CD8-positive, alpha-beta memory T cell (primary cell): ENCODE data around the gene CA12. TPM values are rescaled to one million over a fixed set of nuclear protein-coding genes. Genes with fewer than 3 reads are reported as not detected.
"Not testable (repeated sequence)": the region's sequence is repeated elsewhere in the genome, so short reads cannot be mapped to it uniquely, and the experiment has no call there.

Source experiments
- CTCF ChIA-PET: fragments of 350-600 bp; sonication (Branson Sonifier 250); formaldehyde crosslinking; loops from one replicate; lab custom pipeline; 2021; ENCODE audit warnings: antibody characterized with exemption; lab: Charles Lee
- POLR2A ChIA-PET: fragments of 350-600 bp; sonication (Branson Sonifier 250); formaldehyde crosslinking; loops from one replicate; lab custom pipeline; 2021; ENCODE audit warnings: antibody characterized with exemption; lab: Charles Lee
- DNase-seq, 5 donors: peaks; one replicate each; pipeline versions ENCODE4 v3.0.0 to v3.0.0-alpha.2; 2020 to 2022; ENCODE audit warnings: mixed read lengths in 1 of 5
- H3K27ac ChIP-seq: one replicate; pipeline ENCODE4 v1.7.0; 2013; ENCODE audit warnings: low read depth, mild to moderate bottlenecking, low read length, moderate library complexity
- H3K27me3 ChIP-seq: 2 replicates; pipeline ENCODE4 v1.7.0; 2013; ENCODE audit warnings: low read length, mild to moderate bottlenecking; ENCODE audit not compliant: insufficient read depth, poor library complexity, severe bottlenecking
- H3K36me3 ChIP-seq: 2 replicates; pipeline ENCODE4 v1.7.0; 2013; ENCODE audit warnings: mild to moderate bottlenecking, low read length, moderate library complexity; ENCODE audit not compliant: insufficient read depth
- H3K4me1 ChIP-seq: 2 replicates; pipeline ENCODE4 v1.7.0; 2013; ENCODE audit warnings: mild to moderate bottlenecking, low read length, moderate library complexity; ENCODE audit not compliant: insufficient read depth
- H3K4me3 ChIP-seq: 2 replicates; pipeline ENCODE4 v1.7.0; 2013; ENCODE audit warnings: mild to moderate bottlenecking, low read length
- H3K9me3 ChIP-seq: 2 replicates; pipeline ENCODE4 v1.7.0; 2013; ENCODE audit warnings: mild to moderate bottlenecking, low read length
- H3K27ac Mint-ChIP-seq, 8 donors: one replicate each; pipeline ENCODE4 v1.8.0; 2020 to 2021; ENCODE audit warnings: mixed read lengths in 8 of 8, mild to moderate bottlenecking in 6 of 8, inconsistent platforms in 3 of 8, moderate library complexity in 3 of 8
- H3K27me3 Mint-ChIP-seq, 2 donors: one replicate each; pipeline ENCODE4 v1.8.0; 2020 to 2021; ENCODE audit warnings: mixed read lengths in 2 of 2, mild to moderate bottlenecking in 1 of 2, moderate library complexity in 1 of 2
- H3K36me3 Mint-ChIP-seq, 3 donors: one replicate each; pipeline ENCODE4 v1.8.0; 2020 to 2021; ENCODE audit warnings: mixed read lengths in 3 of 3, inconsistent platforms in 1 of 3, mild to moderate bottlenecking in 1 of 3
- H3K4me1 Mint-ChIP-seq, 3 donors: one replicate each; pipeline ENCODE4 v1.8.0; 2020 to 2021; ENCODE audit warnings: mixed read lengths in 3 of 3, inconsistent platforms in 1 of 3, mild to moderate bottlenecking in 1 of 3
- H3K4me3 Mint-ChIP-seq, 7 donors: one replicate each; pipeline ENCODE4 v1.8.0; 2020 to 2021; ENCODE audit warnings: mixed read lengths in 7 of 7, mild to moderate bottlenecking in 6 of 7, moderate library complexity in 4 of 7, inconsistent platforms in 2 of 7
- H3K9me3 Mint-ChIP-seq, 5 donors: one replicate each; pipeline ENCODE4 v1.8.0; 2020 to 2022; ENCODE audit warnings: mixed read lengths in 5 of 5, mild to moderate bottlenecking in 3 of 5, moderate library complexity in 2 of 5, inconsistent platforms in 1 of 5
- polyA plus RNA-seq: library from polyadenylated mRNA; unstranded; fragments of 300-500 nt; fragmentation: Illumina TruSeq; gene quantifications from one replicate; pipeline ENCODE4 v1.2.3, GENCODE V29; 2021
- total RNA-seq, 2 experiments: library from RNA; stranded (reverse); gene quantifications; one replicate each; pipeline ENCODE4 v1.2.3, GENCODE V29; 2021

The CA12 gene
- total and polyA plus RNA-seq, 3 experiments from 2014 or later, result 0.08 TPM; not detected in 2

DNA sequence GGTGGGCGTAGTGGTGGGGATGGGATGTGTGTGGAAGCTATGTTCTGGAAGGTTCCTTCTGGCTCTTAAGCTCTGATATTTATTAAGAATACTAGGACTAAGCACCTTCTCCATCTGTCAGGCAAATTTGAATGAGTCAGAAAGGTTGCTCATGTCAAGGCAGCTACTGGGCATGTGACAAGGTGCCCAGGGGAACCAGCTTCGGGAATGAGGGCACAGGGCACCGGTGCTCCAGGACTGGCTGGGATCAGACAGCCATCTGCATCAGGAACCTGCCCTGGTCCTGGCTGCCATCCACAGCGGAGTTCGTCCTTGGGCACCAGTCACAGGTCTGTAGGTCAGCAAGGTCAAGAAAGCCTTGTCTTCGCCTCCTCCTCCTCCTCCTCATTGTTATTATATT lies 32.5 kb downstream of the CA12 start:
- no peak overlapping the region for H3K4me3 Mint-ChIP-seq
- ChIA-PET POLR2A (no interaction called here), CTCF (interaction anchor here (1.0 kb wide), 1 partner anchor 9 kb away, joined by 4 read pairs; no protein-coding TSS in a partner anchor)
- Histone ChIP-seq H3K4me1 (no peaks in the 10 kb centered on the region), H3K27me3 (no peaks in the 10 kb centered on the region), H3K36me3 (no peaks in the 10 kb centered on the region), H3K9me3 (no peaks in the 10 kb centered on the region), H3K27ac (no peak overlapping the region), H3K4me3 (no peak overlapping the region)
- H3K4me1 Mint-ChIP-seq, result no peaks in the 10 kb centered on the region
- H3K27ac Mint-ChIP-seq, result no peak overlapping the region
- no peaks in the 10 kb centered on the region for H3K9me3 Mint-ChIP-seq
- H3K36me3 Mint-ChIP-seq, result no peaks in the 10 kb centered on the region
- H3K27me3 Mint-ChIP-seq, result peaks cover 9 to 23% of the 10 kb centered on the region in 2 donors
- no peak for DNase-seq

DNA sequence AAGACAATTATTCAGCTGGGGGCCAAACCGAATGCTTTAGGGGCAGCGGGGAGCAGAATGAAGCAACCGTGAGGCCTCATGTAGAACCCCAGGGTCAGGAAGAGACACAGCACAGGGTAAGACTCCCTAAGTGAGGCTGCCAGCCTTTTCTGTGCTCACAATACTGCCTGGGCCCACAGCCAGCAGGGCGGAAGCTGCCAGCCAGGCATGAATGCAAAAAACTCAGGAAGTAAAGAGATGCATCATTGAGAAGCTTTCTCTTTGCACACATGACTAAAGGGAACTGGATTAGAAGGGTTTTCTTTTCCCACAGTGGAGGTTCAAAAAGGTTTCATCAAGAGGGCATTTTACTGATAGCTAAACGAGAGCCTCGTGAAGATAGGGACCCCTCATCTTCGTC lies 33.3 kb downstream of the CA12 start:
- CTCF ChIA-PET, result interaction anchor here (1.0 kb wide), 1 partner anchor 8 kb away, joined by 4 read pairs; no protein-coding TSS in a partner anchor
- H3K27me3 Mint-ChIP-seq, result peaks cover 11 to 24% of the 10 kb centered on the region in 2 donors
- DNase-seq, result no peak
- Histone ChIP-seq H3K4me3 (no peak overlapping the region), H3K4me1 (no peaks in the 10 kb centered on the region), H3K36me3 (no peaks in the 10 kb centered on the region), H3K27ac (no peak overlapping the region), H3K27me3 (no peaks in the 10 kb centered on the region), H3K9me3 (no peaks in the 10 kb centered on the region)
- H3K4me1 Mint-ChIP-seq, result no peaks in the 10 kb centered on the region
- no peaks in the 10 kb centered on the region for H3K36me3 Mint-ChIP-seq
- POLR2A ChIA-PET, result no interaction called here
- H3K4me3 Mint-ChIP-seq, result no peak overlapping the region
- H3K9me3 Mint-ChIP-seq, result no peaks in the 10 kb centered on the region
- H3K27ac Mint-ChIP-seq, result no peak overlapping the region

DNA sequence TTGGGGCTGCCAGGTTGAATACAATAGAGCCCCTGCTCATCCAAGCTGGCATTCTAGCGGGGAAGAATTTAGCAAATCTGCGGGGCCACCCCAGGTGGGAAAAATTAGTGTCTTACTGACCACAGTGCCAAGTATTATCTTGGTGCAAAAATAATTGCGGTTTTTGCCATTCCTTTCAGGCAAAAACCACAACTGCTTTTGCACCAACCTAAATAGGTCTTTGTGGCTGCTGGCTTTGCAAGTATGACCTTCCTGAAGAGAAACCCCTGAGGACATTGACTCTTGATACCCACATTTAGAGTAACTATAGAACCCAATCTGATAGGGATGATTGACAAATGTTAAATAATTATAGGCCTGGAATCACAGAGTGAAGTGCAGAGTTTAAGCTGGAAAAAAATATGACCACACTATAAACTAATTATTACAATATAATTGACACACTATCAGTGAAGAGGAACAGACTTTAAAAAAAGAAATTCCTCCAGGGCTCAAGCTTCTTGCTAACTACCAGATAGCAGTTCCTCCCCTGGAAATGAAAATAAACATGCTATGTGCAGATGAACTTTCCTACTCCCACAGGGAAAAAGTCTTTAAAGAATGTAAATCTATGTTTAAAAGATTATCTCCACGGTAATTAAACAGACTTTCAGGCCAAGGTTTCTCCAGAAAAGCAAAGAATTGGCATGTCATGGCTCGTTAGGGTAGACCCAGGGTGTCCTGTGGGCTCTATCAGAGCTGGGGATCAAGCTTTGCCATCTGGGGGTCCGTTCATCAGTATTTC lies 34.4 kb downstream of the CA12 start:
- Histone ChIP-seq H3K27ac (no peak overlapping the region), H3K36me3 (no peaks in the 10 kb centered on the region), H3K4me3 (no peak overlapping the region), H3K4me1 (no peaks in the 10 kb centered on the region), H3K9me3 (no peaks in the 10 kb centered on the region), H3K27me3 (no peaks in the 10 kb centered on the region)
- CTCF ChIA-PET, result no interaction called here
- Mint-ChIP-seq H3K9me3 (no peaks in the 10 kb centered on the region), H3K27ac (peak overlapping the region in 1 of 8 donors; percentile 44), H3K4me1 (no peaks in the 10 kb centered on the region), H3K27me3 (peaks cover 11 to 24% of the 10 kb centered on the region in 2 donors), H3K36me3 (no peaks in the 10 kb centered on the region), H3K4me3 (no peak overlapping the region)
- no peak for DNase-seq
- POLR2A ChIA-PET, result no interaction called here

DNA sequence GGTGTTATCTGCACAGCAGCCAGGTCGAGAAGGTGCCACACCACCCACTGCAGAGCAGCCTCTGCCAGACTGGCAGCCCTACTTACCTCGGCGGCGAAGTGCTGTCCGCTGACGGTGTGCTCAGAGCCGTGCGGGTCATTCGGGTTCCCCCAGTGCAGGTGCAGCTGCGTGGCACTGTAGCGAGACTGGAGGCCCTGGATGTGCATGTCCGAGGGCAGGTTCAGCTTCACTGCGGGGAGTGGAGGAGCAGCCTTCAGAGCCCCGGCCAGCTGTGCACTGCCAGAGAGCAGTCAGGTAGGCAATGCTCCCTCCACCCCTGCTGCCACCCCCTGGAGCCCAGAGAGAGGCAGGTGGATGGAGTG lies 36.3 kb downstream of the CA12 start:
- POLR2A ChIA-PET, result no interaction called here
- DNase-seq, result no peak
- Histone ChIP-seq H3K4me3 (no peak overlapping the region), H3K27me3 (no peaks in the 10 kb centered on the region), H3K27ac (no peak overlapping the region), H3K9me3 (no peaks in the 10 kb centered on the region), H3K36me3 (no peaks in the 10 kb centered on the region), H3K4me1 (no peaks in the 10 kb centered on the region)
- Mint-ChIP-seq H3K4me1 (no peaks in the 10 kb centered on the region), H3K9me3 (no peaks in the 10 kb centered on the region), H3K4me3 (no peak overlapping the region), H3K27ac (no peak overlapping the region), H3K27me3 (peaks cover 9 to 37% of the 10 kb centered on the region in 2 donors), H3K36me3 (no peaks in the 10 kb centered on the region)
- CTCF ChIA-PET, result no interaction called here

DNA sequence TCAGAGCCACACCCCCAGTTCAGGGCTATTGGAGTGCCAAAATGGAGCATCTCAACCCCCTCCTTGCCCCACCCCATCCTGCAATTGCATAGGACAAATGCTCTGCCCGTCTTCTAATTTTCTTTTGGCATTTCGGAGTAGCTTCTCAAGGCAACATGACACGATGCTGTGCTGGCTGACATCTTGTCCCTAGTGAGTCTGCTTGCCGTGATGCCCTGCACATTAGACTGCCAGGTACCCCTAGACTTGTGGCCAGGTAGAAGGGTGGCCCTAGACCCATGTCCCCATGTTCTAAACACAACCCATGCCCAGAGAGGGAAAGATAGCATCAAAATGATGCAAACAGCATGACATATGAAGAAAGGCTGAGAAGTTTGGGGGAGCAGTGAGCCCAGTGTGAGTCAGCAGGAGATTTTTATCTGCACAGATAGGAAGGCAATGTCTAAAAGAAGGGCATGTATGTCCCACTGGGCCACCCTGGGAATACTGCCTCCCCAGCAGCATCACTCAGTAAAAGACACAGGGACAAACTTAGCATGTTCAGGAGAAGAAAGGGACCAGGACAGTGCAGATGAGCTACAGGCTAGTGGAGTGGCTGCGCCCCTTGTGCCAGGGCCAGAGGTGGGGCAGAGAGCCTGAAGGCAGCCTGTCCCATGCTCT lies 36.8 kb downstream of the CA12 start:
- Mint-ChIP-seq H3K36me3 (no peaks in the 10 kb centered on the region), H3K9me3 (no peaks in the 10 kb centered on the region), H3K4me3 (no peak overlapping the region), H3K27me3 (peaks cover 12 to 42% of the 10 kb centered on the region in 2 donors), H3K27ac (no peak overlapping the region), H3K4me1 (no peaks in the 10 kb centered on the region)
- ChIA-PET CTCF (no interaction called here), POLR2A (no interaction called here)
- Histone ChIP-seq H3K9me3 (no peaks in the 10 kb centered on the region), H3K36me3 (no peaks in the 10 kb centered on the region), H3K27ac (peak overlapping the region; percentile 16), H3K27me3 (no peaks in the 10 kb centered on the region), H3K4me3 (no peak overlapping the region), H3K4me1 (no peaks in the 10 kb centered on the region)
- DNase-seq, result no peak

DNA sequence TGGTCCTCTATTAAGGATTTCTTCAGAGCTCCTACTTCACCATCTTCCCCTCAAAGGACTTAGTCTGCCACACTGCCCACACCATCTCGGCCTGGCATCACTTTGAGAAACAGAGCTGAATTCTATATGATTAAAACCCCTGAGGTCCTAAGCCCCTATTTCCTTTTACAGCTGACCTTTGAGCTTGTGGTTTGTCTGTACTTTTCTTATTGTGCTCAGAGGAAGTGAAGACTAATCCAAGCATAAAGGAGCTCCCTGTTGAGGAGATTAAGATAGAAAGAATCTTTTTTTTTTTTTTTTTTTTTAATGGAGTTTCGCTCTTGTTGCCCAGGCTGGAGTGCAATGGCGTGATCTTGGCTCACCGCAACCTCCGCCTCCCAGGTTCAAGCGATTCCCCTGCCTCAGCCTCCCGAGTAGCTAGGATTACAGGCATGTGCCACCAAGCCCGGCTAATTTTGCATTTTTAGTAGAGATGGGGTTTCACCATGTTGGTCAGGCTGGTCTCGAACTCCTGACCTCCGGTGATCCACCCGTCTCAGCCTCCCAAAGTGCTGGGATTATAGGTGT lies 38.6 kb downstream of the CA12 start:
- POLR2A ChIA-PET, result interaction anchor here (0.6 kb wide), 1 partner anchor 806 kb away, joined by 9 read pairs; no protein-coding TSS in a partner anchor
- H3K36me3 ChIP-seq, CTCF ChIA-PET, H3K9me3 ChIP-seq, H3K4me1 ChIP-seq, H3K9me3 Mint-ChIP-seq, H3K27ac ChIP-seq, DNase-seq, H3K27me3 ChIP-seq, H3K4me1 Mint-ChIP-seq, H3K27ac Mint-ChIP-seq, H3K4me3 ChIP-seq, H3K36me3 Mint-ChIP-seq, H3K4me3 Mint-ChIP-seq: not testable (repeated sequence)
- peaks cover 12 to 46% of the 10 kb centered on the region in 2 donors for H3K27me3 Mint-ChIP-seq

DNA sequence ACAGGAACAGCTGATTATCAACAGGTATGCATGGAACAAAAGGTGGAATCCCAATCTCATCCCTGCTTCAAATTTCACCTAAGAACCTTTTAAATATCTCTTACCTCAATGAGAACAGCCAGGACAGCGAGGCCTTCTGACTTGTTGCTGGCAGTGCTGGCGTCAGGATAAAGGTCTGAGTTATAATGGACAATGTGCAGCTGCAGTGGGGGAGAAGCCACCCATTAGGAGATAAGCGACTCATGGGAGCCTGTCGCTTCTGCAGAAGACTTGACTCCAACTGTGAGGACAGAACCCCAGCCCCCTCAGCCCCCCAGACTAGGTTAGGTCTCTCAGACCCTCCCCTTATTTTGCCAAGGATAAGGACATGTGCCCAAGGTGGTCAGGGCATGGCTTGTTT lies 39.7 kb downstream of the CA12 start:
- no peaks in the 10 kb centered on the region for H3K36me3 ChIP-seq
- POLR2A ChIA-PET, result no interaction called here
- Mint-ChIP-seq H3K4me3 (no peak overlapping the region), H3K27me3 (peaks cover 12 to 37% of the 10 kb centered on the region in 2 donors), H3K36me3 (no peaks in the 10 kb centered on the region), H3K4me1 (no peaks in the 10 kb centered on the region), H3K9me3 (no peaks in the 10 kb centered on the region), H3K27ac (no peak overlapping the region)
- no peak for DNase-seq
- no peaks in the 10 kb centered on the region for H3K9me3 ChIP-seq
- no peak overlapping the region for H3K27ac ChIP-seq
- H3K27me3 ChIP-seq, result no peaks in the 10 kb centered on the region
- no peak overlapping the region for H3K4me3 ChIP-seq
- no peaks in the 10 kb centered on the region for H3K4me1 ChIP-seq
- CTCF ChIA-PET, result no interaction called here

DNA sequence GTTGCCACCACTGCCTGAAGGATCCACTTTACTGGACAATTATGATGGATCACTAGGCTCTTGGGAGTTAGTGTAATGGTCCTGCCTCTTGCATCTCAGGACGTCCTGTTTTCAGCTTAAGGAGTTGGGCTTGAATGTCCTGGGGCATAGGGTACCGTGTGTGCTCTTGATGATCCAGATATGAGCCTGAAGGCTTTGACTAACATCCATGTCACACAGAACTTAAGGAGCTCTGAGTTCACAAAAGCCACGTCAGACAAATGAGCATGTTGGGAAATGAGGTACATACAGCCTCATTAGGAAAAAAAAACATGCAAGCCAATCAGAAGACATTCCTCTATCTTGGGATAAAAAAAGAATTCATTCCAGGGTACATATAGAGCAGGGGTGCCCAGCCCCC lies 40.8 kb downstream of the CA12 start:
- no peaks in the 10 kb centered on the region for H3K9me3 ChIP-seq
- Mint-ChIP-seq H3K27ac (no peak overlapping the region), H3K4me3 (no peak overlapping the region), H3K27me3 (peaks cover 8 to 31% of the 10 kb centered on the region in 2 donors), H3K36me3 (no peaks in the 10 kb centered on the region), H3K9me3 (no peaks in the 10 kb centered on the region), H3K4me1 (no peaks in the 10 kb centered on the region)
- no peaks in the 10 kb centered on the region for H3K4me1 ChIP-seq
- H3K27ac ChIP-seq, result no peak overlapping the region
- H3K27me3 ChIP-seq, result no peaks in the 10 kb centered on the region
- POLR2A ChIA-PET, result no interaction called here
- CTCF ChIA-PET, result interaction anchor here (1.4 kb wide), 1 partner anchor 8 kb away, joined by 4 read pairs; no protein-coding TSS in a partner anchor
- no peak overlapping the region for H3K4me3 ChIP-seq
- no peaks in the 10 kb centered on the region for H3K36me3 ChIP-seq
- DNase-seq, result no peak
